ENCODE data around the gene RIOK3. TPM values are rescaled to one million over a fixed set of nuclear protein-coding genes. Genes with fewer than 3 reads are reported as not detected.

Gene RIOK3
- total and polyA plus RNA-seq, 2 of the 4 experiments (the other 2 are of a cell fraction) = 21.5 to 38.9 TPM

GRCh38 chr18:23498117-23498516, 45.0 kb downstream of the RIOK3 start:
- no peak overlapping the region for H2BK120ac ChIP-seq (ENCODE audit: low read depth, low read length)
- intact Hi-C loops (cut with micrococcal nuclease) = loop anchor here (5.0 kb wide), 1 partner anchor 204 kb away; no protein-coding TSS in a partner anchor
- no peak overlapping the region for H3K27ac ChIP-seq (ENCODE audit: insufficient read depth, low read length)
- H3K9ac ChIP-seq (ENCODE audit: low read depth, low read length) = no peak overlapping the region
- H4K5ac ChIP-seq (ENCODE audit: low read depth, low read length) = no peak overlapping the region
- H3K4me2 ChIP-seq (ENCODE audit: low read depth, low read length) = no peak overlapping the region
- dilution Hi-C loops (cut with HindIII; ENCODE audit: low sequenced_read_pairs, unreplicated experiment) = no loop called here
- no TSS peak for BruUV-seq (replicated peaks)
- ChIA-PET CTCF (interaction anchor here (0.7 to 1.1 kb wide), 5 partner anchors 10 to 83 kb away, joined by 3 to 6 read pairs (median 3); no protein-coding TSS in a partner anchor), POLR2A (ENCODE audit: unreplicated experiment) (no interaction called here)
- H3K79me1 ChIP-seq (ENCODE audit: low read depth in 1 of 2, low read length in 2 of 2) = peaks cover 0 to 6% of the 10 kb centered on the region in 2 experiments; a peak in 1 of 4 replicates
- no peak overlapping the region for H3K4ac ChIP-seq (ENCODE audit: low read depth, low read length)
- no peak overlapping the region for H3K18ac ChIP-seq (ENCODE audit: low read depth, low read length)
- in situ Hi-C loops (cut with MboI; ENCODE audit: low sequenced_read_pairs) = no loop called here
- H2BK20ac ChIP-seq (ENCODE audit: low read depth, low read length) = no peak overlapping the region
- no peak overlapping the region for H2BK15ac ChIP-seq (ENCODE audit: low read depth, low read length)
- ATAC-seq (ENCODE audit: low read depth) = no peak
- H3K9me1 ChIP-seq (ENCODE audit: insufficient read depth, low read length) = peaks cover 8% of the 10 kb centered on the region
- H4K8ac ChIP-seq (ENCODE audit: low read depth in 2 of 2, low read length in 2 of 2) = no peak overlapping the region
- H2AFZ ChIP-seq (replicated peaks; ENCODE audit: low read length, poor library complexity) = no peak overlapping the region
- H3K4me1 ChIP-seq (ENCODE audit: control insufficient read depth, insufficient read depth, low read length) = peaks cover 8% of the 10 kb centered on the region
- H2AK5ac ChIP-seq (ENCODE audit: low read depth, low read length) = no peak overlapping the region
- no peaks in the 10 kb centered on the region for H3K27me3 ChIP-seq (ENCODE audit: control insufficient read depth, insufficient read depth, low read length)
- no peak overlapping the region for H2AK9ac ChIP-seq (replicated peaks; ENCODE audit: low read depth, low read length, poor library complexity)
- no peaks in the 10 kb centered on the region for H3K36me3 ChIP-seq (ENCODE audit: control insufficient read depth, insufficient read depth, low read length)
- no peak for DNase-seq
- no peak overlapping the region for H3K56ac ChIP-seq (ENCODE audit: extremely low read depth, insufficient read depth, low read length)
- no CpG with 5 or more reads among the region's 2 CpGs for WGBS, 2 experiments (ENCODE audit: extremely low coverage in 2 of 2, insufficient read length in 1 of 2)
- H2BK5ac ChIP-seq (ENCODE audit: low read depth, low read length, poor library complexity, severe bottlenecking) = no peak overlapping the region
- no peak overlapping the region for H3K23ac ChIP-seq (ENCODE audit: low read depth, low read length)
- no peaks in the 10 kb centered on the region for H4K20me1 ChIP-seq (ENCODE audit: insufficient read depth, low read length)
- H3K14ac ChIP-seq (replicated peaks; ENCODE audit: low read depth, low read length) = no peak overlapping the region
- no peak overlapping the region for H3K4me3 ChIP-seq (ENCODE audit: insufficient read depth, low read depth, low read length)
- no peak for TF ChIP-seq NFE2L2 (IDR thresholded peaks at IDR 0.05; ENCODE audit: low read depth, low read length)
- TF ChIP-seq RFX5 (IDR thresholded peaks at IDR 0.05; ENCODE audit: low read depth, low read length) = no peak
- no peak for TF ChIP-seq ELK1 (IDR thresholded peaks at IDR 0.05; ENCODE audit: borderline replicate concordance, low read depth, low read length)
- TF ChIP-seq CHD1 (IDR thresholded peaks at IDR 0.05; ENCODE audit: low read depth, low read length) = no peak
- no peak for TF ChIP-seq CTCF (conservative IDR thresholded peaks at IDR 0.05; ENCODE audit: low read depth, low read length)
- TF ChIP-seq SMC3 (IDR thresholded peaks at IDR 0.05; ENCODE audit: low read depth, low read length) = no peak
- no peak for TF ChIP-seq FOS (IDR thresholded peaks at IDR 0.05; ENCODE audit: low read depth, low read length)
- TF ChIP-seq RAD21 (IDR thresholded peaks at IDR 0.05; ENCODE audit: low read length) = no peak
- no peaks in the 10 kb centered on the region for H3K9me3 ChIP-seq (ENCODE audit: control insufficient read depth, insufficient read depth, low read length)
- H4K91ac ChIP-seq (ENCODE audit: insufficient read depth, low read depth, low read length) = no peak overlapping the region
